HFFc6 (cell line): Measurements from ENCODE around the gene SPHK2. TPM values are rescaled to one million over a fixed set of nuclear protein-coding genes. Genes with fewer than 3 reads are reported as not detected.

Source experiments
- DNase-seq: peaks from one replicate; pipeline ENCODE4 v3.0.0-alpha.2; 2018
- H3K27ac Mint-ChIP-seq: 2 replicates; pipeline ENCODE4 v1.8.0; 2020; ENCODE audit warnings: mild to moderate bottlenecking, mixed read lengths
- H3K27me3 Mint-ChIP-seq: 2 replicates; pipeline ENCODE4 v1.8.0; 2021; ENCODE audit warnings: mild to moderate bottlenecking, moderate library complexity, mixed read lengths; ENCODE audit not compliant: insufficient read depth
- H3K36me3 Mint-ChIP-seq: 2 replicates; pipeline ENCODE4 v1.8.0; 2021; ENCODE audit warnings: low read depth, mixed read lengths
- H3K4me1 Mint-ChIP-seq: 2 replicates; pipeline ENCODE4 v1.8.0; 2020; ENCODE audit warnings: low read depth, mixed read lengths
- H3K4me3 Mint-ChIP-seq: 2 replicates; pipeline ENCODE4 v1.8.0; 2020; ENCODE audit warnings: mild to moderate bottlenecking, moderate library complexity, mixed read lengths
- H3K9me3 Mint-ChIP-seq: 2 replicates; pipeline ENCODE4 v1.8.0; 2020; ENCODE audit warnings: mild to moderate bottlenecking, mixed read lengths
- total RNA-seq, 6 experiments: library from RNA; stranded (reverse); fragmentation: NEBNext Ultra II Directional; extraction: Animal tissue kit (Norgen Biotek cat#: 25700); gene quantifications; 2 replicates in 1 of 6; 3 replicates in 5 of 6; pipeline ENCODE4 v1.2.3, GENCODE V29; 2021
- TF ChIP-seq, protein P1 (sequence below): fragments of 200-600 bp; sonication (generic); IDR thresholded peaks from 2 replicates; pipeline ENCODE4 v1.5.0; 2021; ENCODE audit warnings: antibody characterized with exemption, mild to moderate bottlenecking

Gene SPHK2
- total RNA-seq, 6 experiments from 2014 or later: 20.1 to 34.0 (median 23.4) TPM

DNA sequence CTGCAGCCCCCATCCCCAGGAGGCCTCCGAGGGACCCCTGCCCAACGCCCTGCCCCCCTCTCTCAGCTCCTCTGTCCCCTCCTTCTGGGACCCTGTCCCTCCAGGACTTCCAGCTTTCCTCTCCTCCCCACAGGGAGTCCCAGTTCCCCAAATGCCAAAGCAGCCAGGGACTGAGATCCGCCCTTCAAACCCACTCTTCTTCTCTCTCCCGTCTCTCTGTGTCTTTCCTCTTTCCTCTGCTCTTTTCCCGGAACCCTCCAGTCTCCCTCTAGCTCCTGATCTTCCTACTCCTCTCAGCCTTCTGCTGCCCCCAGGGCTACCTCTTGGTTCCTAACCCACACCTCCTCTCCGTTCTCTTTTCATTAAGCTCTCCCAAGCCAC lies 26.3 kb downstream of the SPHK2 start:
- H3K4me3 Mint-ChIP-seq: peak overlapping the region; percentile 69
- no peak for DNase-seq
- TF ChIP-seq, protein P1, sequence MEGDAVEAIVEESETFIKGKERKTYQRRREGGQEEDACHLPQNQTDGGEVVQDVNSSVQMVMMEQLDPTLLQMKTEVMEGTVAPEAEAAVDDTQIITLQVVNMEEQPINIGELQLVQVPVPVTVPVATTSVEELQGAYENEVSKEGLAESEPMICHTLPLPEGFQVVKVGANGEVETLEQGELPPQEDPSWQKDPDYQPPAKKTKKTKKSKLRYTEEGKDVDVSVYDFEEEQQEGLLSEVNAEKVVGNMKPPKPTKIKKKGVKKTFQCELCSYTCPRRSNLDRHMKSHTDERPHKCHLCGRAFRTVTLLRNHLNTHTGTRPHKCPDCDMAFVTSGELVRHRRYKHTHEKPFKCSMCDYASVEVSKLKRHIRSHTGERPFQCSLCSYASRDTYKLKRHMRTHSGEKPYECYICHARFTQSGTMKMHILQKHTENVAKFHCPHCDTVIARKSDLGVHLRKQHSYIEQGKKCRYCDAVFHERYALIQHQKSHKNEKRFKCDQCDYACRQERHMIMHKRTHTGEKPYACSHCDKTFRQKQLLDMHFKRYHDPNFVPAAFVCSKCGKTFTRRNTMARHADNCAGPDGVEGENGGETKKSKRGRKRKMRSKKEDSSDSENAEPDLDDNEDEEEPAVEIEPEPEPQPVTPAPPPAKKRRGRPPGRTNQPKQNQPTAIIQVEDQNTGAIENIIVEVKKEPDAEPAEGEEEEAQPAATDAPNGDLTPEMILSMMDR: no peak
- H3K27me3 Mint-ChIP-seq: peaks cover 22% of the 10 kb centered on the region
- no peak overlapping the region; the same call in 1 of the 2 replicates for H3K27ac Mint-ChIP-seq
- no peaks in the 10 kb centered on the region for H3K36me3 Mint-ChIP-seq
- no peaks in the 10 kb centered on the region for H3K9me3 Mint-ChIP-seq
- peaks cover 21% of the 10 kb centered on the region for H3K4me1 Mint-ChIP-seq

DNA sequence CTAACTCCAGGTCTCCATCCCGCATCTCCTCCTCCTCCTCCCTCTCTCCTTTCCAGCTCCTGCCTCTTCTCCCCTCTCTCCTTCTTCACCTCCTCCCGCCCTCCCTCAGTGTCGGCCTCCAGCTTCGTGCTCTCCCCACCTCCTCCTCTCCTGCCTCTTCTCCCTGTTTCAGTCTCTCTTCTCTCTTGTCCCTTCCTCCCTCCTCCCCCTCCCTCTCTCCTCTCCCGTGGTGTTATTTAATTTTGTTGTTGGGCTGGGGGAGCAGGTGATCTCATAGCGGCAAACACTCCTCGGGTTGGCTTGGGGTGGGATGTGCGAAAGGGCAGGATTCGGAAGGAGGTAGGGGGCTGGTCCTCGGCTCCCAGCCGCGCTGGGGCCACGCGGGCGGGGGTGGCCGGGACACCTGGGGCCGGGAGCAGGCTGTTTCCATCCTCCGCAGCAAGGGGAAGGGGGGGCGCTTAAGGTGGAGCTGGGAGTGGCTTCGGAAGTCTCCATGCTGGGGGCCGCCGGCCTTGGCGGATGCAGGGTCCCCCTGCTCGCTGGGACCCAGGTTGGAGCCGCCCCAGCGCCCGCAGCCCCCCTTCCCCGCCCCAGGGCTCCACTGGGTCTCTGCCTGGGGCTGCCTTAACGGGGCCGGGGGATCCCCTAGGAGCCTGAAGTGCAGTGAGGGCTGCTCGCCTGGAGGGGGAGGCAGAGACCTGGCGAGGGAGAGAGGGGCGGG lies 26.9 kb downstream of the SPHK2 start, which contains the start of gene CA11:
CA11 (minus strand) TSS at position 187 of the 721 bp plus-strand sequence. CDS start 555 bp downstream, outside the sequence.
- H3K4me3 Mint-ChIP-seq: peak within 1 kb of the TSS; percentile 69
- H3K27me3 Mint-ChIP-seq: peaks cover 22% of the 10 kb centered on the region
- DNase-seq: peak; percentile 45
- TF ChIP-seq, protein P1: peak; percentile 85
- H3K4me1 Mint-ChIP-seq: peaks cover 21% of the 10 kb centered on the region
- no peaks in the 10 kb centered on the region for H3K36me3 Mint-ChIP-seq
- no peak within 1 kb of the TSS; the same call in 1 of the 2 replicates for H3K27ac Mint-ChIP-seq
- H3K9me3 Mint-ChIP-seq: no peaks in the 10 kb centered on the region

DNA sequence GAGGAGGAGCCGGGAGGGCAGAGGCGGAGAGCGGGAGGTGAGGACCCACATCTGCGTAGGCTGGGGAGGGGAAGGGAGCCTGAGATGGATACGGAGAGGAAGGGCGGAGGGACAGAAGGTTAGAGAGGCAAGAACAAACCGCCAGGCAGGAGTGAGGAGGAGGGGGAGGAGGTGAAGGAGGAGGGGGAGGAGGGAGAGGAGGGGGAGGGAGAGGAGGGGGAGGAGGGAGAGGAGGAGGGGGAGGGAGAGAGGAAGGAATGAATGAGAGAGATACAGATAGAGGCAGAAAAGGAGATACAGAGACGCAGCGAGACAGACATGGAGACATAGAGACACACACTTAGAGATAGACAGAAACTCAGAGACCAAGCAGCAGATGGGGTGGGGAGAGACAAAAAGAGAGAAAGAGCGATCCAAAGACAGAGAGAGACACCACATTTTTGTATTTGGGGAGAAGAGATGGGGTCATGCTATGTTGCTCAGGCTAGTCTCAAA lies 27.5 kb downstream of the SPHK2 start:
- TF ChIP-seq, protein P1: no peak
- peak overlapping the region; percentile 26; the same call in 1 of the 2 replicates for H3K4me3 Mint-ChIP-seq
- peaks cover 21% of the 10 kb centered on the region for H3K4me1 Mint-ChIP-seq
- H3K9me3 Mint-ChIP-seq: no peaks in the 10 kb centered on the region
- peaks cover 19% of the 10 kb centered on the region for H3K27me3 Mint-ChIP-seq
- H3K36me3 Mint-ChIP-seq: no peaks in the 10 kb centered on the region
- H3K27ac Mint-ChIP-seq: no peak overlapping the region
- no peak for DNase-seq

DNA sequence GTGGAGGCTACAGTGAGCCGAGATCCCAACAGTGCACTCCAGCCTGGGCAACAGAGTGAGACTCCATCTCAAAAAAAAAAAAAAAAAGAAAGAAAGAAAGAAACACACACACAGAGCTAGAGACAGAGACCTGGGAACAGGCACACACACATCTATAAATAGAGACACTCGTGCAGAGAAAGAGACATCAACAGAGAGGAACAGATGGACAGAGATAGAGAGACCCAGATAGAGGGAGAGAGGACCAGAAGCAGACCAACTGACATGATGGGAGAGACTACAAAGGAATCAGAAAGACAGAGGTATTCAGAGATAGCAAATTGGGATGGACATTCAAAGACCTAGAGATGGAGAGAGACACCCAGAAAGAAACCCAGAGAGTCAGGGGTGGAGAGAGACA lies 28.8 kb downstream of the SPHK2 start:
- TF ChIP-seq, protein P1: no peak
- Mint-ChIP-seq H3K27ac (no peak overlapping the region), H3K27me3 (peaks cover 12% of the 10 kb centered on the region), H3K36me3 (no peaks in the 10 kb centered on the region), H3K4me1 (peaks cover 21% of the 10 kb centered on the region), H3K4me3 (no peak overlapping the region), H3K9me3 (no peaks in the 10 kb centered on the region)
- DNase-seq: no peak

DNA sequence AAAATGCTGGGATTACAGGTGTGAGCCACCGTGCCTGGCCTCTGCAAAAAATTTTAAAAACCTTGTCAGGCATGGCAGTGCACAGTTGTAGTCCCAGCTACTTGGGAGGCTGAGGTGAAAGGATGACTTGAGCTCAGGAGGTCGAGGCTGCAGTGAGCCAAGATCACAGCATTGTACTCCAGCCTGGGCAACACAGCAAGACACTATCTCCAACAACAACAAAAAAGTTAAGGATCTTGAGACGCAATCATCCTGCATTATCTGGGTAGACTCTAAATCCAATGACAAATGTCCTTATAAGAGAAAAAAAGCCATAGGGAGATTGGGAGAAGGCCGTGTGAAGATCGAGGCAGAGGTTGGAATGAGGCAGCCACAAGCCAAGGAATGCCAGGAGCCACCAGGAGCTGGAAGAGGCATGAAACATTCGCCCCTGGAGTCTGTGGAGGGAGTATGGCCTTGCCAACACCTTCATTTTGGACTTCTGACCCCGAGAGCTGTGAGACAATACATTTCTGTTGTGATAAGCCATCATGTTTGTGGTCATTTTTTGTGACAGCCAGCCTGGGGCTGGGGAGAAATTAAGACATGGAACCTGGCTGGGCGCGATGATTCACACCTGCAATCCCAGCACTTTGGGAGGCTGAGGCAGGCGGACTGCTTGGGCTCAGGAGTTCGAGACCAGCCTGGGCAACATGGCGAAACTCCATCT lies 31.8 kb downstream of the SPHK2 start:
- H3K4me3 Mint-ChIP-seq: no peak overlapping the region
- peaks cover 7% of the 10 kb centered on the region for H3K27me3 Mint-ChIP-seq
- no peak overlapping the region for H3K27ac Mint-ChIP-seq
- DNase-seq: no peak
- H3K4me1 Mint-ChIP-seq: peaks cover 13% of the 10 kb centered on the region
- H3K9me3 Mint-ChIP-seq: no peaks in the 10 kb centered on the region
- TF ChIP-seq, protein P1: no peak
- H3K36me3 Mint-ChIP-seq: no peaks in the 10 kb centered on the region
